Prostate gland (tissue), 2 donors: ENCODE measurements around the gene ACOXL.

Source experiments
- POLR2A ChIP-seq: fragments of 450-650 bp; IDR thresholded peaks from one replicate; pipeline ENCODE4 v1.6.1; 2016; ENCODE audit warnings: antibody characterized with exemption, mild to moderate bottlenecking
- POLR2AphosphoS5 ChIP-seq: sonication (generic); formaldehyde crosslinking; IDR thresholded peaks from one replicate; pipeline ENCODE4 v1.6.1; 2017; ENCODE audit warnings: antibody characterized with exemption
- TF ChIP-seq, protein P1 (sequence below), 4 experiments: fragments of 200-600 bp in 2 of 4; fragments of 450-650 bp in 2 of 4; sonication (generic) in 2 of 4; IDR thresholded peaks; 1 replicate in 3 of 4; 2 replicates in 1 of 4; pipeline ENCODE4 v1.5.1; 2016 to 2019; ENCODE audit warnings: antibody characterized with exemption in 4 of 4, mild to moderate bottlenecking in 2 of 4, moderate library complexity in 2 of 4

DNA sequence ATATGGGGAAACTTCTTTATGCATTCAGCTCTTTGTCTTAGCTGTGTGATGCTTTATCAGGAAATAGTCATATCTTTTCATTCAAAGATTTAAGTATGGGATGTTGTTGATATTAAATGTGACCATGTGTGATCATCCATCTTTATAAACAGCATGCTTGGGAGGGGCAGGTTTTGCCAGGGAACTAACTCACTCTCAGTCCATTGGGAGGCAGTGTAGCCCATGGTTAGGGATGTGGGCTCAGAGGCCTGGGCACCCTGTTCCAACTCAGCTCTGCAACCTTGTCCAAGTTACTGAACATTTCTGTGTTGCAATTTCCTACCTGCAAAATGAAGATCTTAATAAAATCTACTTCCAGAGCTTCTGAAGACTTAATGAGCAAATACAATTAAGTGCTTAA lies 296.3 kb downstream of the ACOXL start:
- TF ChIP-seq, protein P1, sequence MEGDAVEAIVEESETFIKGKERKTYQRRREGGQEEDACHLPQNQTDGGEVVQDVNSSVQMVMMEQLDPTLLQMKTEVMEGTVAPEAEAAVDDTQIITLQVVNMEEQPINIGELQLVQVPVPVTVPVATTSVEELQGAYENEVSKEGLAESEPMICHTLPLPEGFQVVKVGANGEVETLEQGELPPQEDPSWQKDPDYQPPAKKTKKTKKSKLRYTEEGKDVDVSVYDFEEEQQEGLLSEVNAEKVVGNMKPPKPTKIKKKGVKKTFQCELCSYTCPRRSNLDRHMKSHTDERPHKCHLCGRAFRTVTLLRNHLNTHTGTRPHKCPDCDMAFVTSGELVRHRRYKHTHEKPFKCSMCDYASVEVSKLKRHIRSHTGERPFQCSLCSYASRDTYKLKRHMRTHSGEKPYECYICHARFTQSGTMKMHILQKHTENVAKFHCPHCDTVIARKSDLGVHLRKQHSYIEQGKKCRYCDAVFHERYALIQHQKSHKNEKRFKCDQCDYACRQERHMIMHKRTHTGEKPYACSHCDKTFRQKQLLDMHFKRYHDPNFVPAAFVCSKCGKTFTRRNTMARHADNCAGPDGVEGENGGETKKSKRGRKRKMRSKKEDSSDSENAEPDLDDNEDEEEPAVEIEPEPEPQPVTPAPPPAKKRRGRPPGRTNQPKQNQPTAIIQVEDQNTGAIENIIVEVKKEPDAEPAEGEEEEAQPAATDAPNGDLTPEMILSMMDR (IDR thresholded peaks at IDR 0.05) = no peak
- TF ChIP-seq POLR2A (no peak), POLR2AphosphoS5 (no peak)
